ENCODE data around the gene CWC25.
"Not testable (repeated sequence)": the region's sequence is repeated elsewhere in the genome, so short reads cannot be mapped to it uniquely, and the experiment has no call there.

The CWC25 gene

GRCh38 chr17:38852771-38853291 is 27.7 kb upstream of the CWC25 start:
- peak; percentile 26 to 65 for DNase-seq

GRCh38 chr17:38851434-38851833 is 26.3 kb upstream of the CWC25 start:
- DNase-seq = no peak

DNA sequence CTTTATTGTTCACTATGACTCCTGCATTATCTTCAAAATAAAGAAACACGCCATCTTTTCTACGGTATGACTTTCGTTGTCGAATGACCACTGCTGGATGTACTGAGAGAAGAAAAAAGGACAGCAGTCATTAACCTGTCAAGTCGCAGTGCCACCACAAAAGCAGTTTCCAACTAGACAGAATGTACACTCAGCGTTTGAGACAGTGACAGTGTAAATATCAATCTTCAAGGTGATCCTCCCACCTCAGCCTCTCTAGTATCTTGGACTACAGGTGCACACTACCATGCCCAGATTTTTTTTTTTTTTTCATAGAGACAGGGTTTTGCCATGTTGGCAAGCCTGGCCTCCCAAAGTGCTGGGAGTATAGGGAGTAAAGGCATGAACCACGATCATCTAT is 25.3 kb upstream of the CWC25 start:
- DNase-seq = no peak

DNA sequence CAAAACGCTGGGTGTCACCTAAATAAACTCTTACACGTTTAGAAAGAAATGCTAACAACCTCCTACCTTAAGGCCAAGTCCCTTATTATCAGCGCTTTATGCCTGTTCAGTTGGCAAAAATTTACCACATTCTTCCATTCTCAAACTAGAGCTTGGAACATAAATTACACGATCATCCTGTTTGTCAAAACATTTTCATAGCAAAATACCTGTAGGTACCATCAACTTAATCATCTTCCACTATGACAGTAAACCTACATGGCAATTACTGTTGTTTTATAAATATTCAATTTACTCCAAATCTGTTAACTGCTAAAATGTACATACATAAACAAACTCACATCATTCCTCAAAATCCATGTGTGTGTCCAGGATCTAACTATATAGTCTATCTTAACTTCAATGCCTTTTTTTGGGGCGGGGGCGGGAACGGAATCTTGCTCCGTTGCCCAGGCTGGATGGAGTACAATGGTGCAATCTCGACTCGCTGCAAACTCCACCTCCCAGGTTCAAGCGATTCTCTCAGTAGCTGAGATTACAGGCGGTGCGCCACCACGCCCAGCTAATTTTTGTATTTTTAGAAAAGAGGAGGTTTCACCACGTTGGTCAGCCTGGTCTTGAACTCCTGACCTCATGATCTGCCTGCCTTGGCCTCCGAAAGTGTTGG is 24.0 kb upstream of the CWC25 start:
- DNase-seq = no peak

- DNase-seq = no peak
Measured at GRCh38 chr17:38848557-38848891, 23.4 kb upstream of the CWC25 start.

- DNase-seq = no peak
Measured at GRCh38 chr17:38844261-38844757, 19.2 kb upstream of the CWC25 start.

GRCh38 chr17:38825762-38826247 is 684 bp upstream of the CWC25 start:
- no peak for DNase-seq

DNA sequence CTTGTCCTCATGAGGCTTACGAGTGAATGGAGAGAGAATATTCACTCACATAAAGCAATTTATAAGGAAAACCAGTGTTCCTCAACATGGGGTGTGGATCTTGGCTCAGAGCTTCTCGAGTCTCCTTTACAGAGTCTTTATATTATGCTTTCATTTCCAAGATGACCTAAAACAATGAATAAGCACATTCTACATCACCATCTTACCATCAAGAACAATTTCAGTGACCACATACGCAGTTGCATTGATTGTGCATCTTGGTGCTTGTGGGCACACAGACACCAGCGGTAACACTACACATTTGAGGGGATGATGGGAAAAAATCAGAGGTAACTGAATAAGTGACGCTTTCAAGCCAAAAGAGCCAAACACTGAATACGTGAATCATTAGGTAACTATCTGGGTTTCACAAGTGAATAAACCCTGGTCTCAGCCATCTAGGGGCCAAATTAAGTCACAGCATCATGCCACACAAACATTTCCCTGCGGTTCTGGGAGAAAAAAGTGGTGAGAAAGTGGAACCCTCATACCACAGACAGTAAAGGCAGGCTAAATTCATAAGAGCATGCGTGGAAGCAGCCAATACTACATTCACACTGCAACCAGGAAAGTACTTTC is 9.4 kb downstream of the CWC25 start:
- peak in 1 of 2 donors; percentile 36 for DNase-seq

GRCh38 chr17:38809828-38810227 is 15.3 kb downstream of the CWC25 start:
- no peak for DNase-seq

- DNase-seq = no peak
Measured at GRCh38 chr17:38800237-38800760, 24.8 kb downstream of the CWC25 start.

GRCh38 chr17:38799501-38800236 is 25.5 kb downstream of the CWC25 start, which contains the start of gene PIP4K2B:
Gene PIP4K2B, minus strand, starts transcription at chr17:38799556. Its CDS starts 132 bp downstream, at chr17:38799424.
- peak; percentile 89 to 91 for DNase-seq

GRCh38 chr17:38798614-38799500 is 26.3 kb downstream of the CWC25 start:
- peak in 1 of 2 donors; percentile 50 for DNase-seq

DNA sequence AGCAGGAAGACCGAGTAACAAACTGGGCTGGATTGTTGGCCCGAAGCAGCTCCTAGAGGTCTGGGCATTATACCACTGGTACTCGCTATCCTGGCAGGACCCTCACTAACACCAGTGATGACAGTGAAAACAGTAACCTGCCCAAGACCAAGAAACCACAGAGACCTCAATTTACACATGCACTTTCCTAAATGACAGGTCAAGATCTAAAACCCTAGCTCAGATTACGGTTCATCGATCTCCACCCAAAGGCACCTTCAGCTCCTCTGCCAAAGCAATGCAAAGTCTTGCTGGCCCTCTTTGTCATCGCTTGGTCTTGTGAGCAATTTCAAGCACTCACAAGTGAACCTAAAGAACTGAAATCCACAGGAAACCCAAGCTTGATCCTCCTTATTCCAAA is 27.3 kb downstream of the CWC25 start:
- DNase-seq = no peak

DNA sequence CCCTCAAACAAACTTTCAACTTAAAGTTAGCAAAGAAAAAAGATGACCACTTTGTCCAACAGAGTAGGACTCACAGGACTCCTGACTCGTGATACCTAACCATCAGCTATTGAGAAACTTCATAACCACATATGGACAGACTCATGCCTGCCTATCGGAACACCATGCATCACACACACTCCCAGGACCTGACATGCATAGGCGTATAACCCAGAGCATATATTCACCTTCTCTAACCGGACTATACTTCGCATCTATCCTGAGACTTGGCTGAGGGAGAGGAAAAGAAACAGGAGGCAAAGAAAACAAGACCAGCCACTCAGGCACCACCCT is 28.0 kb downstream of the CWC25 start:
- DNase-seq = no peak

DNA sequence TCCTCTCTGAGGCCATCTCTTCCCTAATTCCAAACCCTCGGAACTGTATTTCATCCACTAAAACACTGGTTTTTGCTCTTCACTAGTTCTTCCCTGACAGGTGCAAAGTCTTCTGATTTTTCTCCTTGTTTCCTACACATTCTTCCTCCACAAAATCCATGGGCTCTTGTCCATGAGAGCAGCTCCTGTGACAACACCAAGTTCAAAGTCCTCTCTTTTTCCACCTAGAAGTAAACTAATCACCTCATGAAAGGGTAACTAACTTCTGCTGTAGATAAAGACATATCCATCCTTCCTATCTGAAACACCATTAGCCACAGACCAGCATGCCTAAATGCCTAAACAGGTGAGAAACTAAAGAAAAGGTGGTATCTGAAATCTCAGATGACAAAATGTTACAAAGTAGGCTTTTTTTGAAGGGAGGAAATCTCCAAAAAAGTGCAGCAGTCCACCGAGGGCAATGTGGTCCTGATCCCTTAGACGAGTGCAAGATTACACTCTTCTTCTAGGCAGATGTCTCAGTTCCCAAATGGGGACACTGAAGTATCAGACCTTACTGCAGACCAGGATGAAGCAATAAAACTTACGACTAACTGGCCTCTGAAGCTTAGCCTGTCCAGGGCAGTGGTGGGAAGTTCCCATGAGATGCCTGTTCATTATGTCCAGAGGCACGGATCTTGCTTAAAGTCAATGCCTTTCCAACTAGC is 28.5 kb downstream of the CWC25 start:
- no peak for DNase-seq

DNA sequence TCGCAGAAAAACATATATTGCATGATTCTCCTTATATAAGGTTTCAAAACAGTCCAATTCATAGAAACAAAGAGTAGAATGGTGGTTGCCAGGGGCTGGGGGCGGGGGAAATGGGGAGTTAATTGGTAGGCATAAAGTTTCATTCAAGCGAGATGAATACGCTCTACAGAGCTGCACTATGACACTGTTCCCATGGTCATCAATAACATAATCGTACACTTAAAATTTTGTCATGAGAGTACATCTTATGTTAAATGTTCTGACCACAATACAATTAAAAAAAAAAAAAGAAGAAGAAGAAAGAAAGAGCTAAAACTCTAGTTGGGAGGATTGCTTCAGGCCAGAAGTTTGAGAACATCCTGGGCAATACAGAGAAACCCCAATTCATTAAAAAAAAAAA is 30.9 kb downstream of the CWC25 start:
- no peak for DNase-seq

- no peak for DNase-seq
Measured at GRCh38 chr17:38791162-38791561, 34.0 kb downstream of the CWC25 start.

- not testable (repeated sequence) for DNase-seq
Measured at GRCh38 chr17:38790148-38790707, 34.9 kb downstream of the CWC25 start.

DNA sequence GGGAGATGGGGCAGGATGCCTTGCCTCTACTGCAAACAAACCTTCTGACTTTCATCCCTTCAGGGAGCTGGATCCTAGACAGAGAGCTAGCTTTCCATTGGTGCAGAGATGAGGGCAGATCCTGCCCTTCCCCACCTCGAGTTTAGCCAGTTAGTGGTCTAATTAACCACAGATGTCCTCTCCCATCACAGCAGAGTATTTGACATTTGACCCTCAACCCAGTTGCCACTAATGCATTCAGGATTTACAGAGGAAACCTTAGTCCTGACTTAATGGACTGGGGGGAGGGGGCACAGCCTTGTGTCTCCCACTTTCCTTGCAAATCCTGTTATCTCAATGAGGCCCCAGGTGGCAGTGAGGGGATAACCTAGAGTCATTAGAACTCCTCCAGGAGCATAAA is 35.9 kb downstream of the CWC25 start:
- DNase-seq = no peak

GRCh38 chr17:38787999-38788398 is 37.1 kb downstream of the CWC25 start:
- not testable (repeated sequence) for DNase-seq

DNA sequence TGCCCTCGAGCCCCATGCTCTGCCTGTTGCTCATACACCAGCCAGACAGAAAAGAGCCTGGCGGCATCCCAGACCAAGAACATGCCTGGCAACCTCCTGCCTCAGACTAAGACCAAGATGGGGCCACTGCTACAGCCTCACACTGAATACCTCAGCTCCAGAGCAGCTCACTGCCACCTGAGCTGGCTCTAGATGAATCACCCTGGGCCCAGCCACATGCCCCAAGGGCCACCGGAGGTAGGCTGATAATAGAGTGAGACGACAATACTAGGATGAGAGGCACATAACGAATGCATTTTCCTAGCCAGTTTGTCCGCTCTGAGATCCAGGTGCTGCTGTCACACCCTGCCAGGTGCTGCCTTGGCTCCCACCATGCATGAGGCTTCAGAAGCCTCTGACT is 38.7 kb downstream of the CWC25 start:
- no peak for DNase-seq
